ENCODE data around the gene INSIG2. TPM values are rescaled to one million over a fixed set of nuclear protein-coding genes. Genes with fewer than 3 reads are reported as not detected.

Gene INSIG2
- total and polyA plus RNA-seq, 9 of the 15 experiments (the other 6 are each of a cell fraction or from before 2014, with no cell fraction given) = 1.5 to 34.2 (median 6.4) TPM

DNA sequence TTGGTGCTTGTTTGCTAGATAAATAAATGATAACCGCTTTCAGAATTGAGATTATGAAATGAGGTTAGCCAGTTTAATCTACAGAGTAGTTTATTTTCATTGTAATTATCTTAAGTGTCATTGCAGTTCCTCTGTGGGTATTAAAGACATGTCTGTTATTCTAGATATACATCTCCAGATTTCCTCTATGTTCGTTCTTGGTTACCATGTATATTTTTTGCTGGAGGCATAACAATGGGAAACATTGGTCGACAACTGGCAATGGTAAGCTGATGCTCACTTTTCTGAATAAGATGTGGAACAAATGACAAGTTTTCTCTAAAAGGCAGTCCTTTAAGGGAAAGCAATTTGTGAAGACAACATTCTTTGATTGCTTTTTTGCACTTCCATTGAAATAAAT, 18.7 kb downstream of the INSIG2 start:
- intact Hi-C loops (cut with micrococcal nuclease) = no loop called here
- DNase-seq (ENCODE audit: extremely low read depth in 1 of 4, low spot score in 3 of 4) (no peak), ATAC-seq (no peak), FAIRE-seq (no peak)
- H3K79me2 ChIP-seq (ENCODE audit: control insufficient read depth, insufficient read depth, low read length) = no peaks in the 10 kb centered on the region
- no peaks in the 10 kb centered on the region for H3K27me3 ChIP-seq (ENCODE audit: control insufficient read depth in 2 of 2, insufficient read depth in 2 of 2, low read length in 2 of 2)
- ChIA-PET POLR2A (no interaction called here), CTCF (ENCODE audit: low intra/inter-chr PET ratio) (no interaction called here)
- H3K27ac ChIP-seq (ENCODE audit: extremely low read depth, low read depth, low read length) = no peak overlapping the region
- no peak overlapping the region for H3K9ac ChIP-seq (ENCODE audit: insufficient read depth in 1 of 2, low read depth in 2 of 2, low read length in 2 of 2)
- H3K9me1 ChIP-seq (ENCODE audit: control insufficient read depth, insufficient read depth, low read length) = no peaks in the 10 kb centered on the region
- no peaks in the 10 kb centered on the region for H3K9me3 ChIP-seq (replicated peaks; ENCODE audit: control insufficient read depth, insufficient read depth, low read depth, low read length)
- H3K4me1 ChIP-seq (replicated peaks in 1 of 2; ENCODE audit: control insufficient read depth in 2 of 2, insufficient read depth in 2 of 2, low read length in 2 of 2) = no peaks in the 10 kb centered on the region
- H3K36me3 ChIP-seq (ENCODE audit: control insufficient read depth, insufficient read depth, low read length) = peaks cover 9% of the 10 kb centered on the region; the same call in 1 of the 3 replicates
- in situ Hi-C loops (cut with MboI) = no loop called here
- no peak overlapping the region for H3K4me2 ChIP-seq (ENCODE audit: insufficient read depth, low read length)
- BruUV-seq (replicated peaks) = no TSS peak
- WGBS (ENCODE audit: insufficient coverage, low coverage, missing lambda C conversion rate) = 24% methylated on average over 3 of the region's 3 CpGs
- H4K20me1 ChIP-seq (replicated peaks; ENCODE audit: control insufficient read depth, insufficient read depth, low read length) = no peaks in the 10 kb centered on the region
- H2AFZ ChIP-seq (ENCODE audit: low read depth, low read length) = no peak overlapping the region
- no peak overlapping the region for H3K4me3 ChIP-seq
- TF ChIP-seq, protein P1, sequence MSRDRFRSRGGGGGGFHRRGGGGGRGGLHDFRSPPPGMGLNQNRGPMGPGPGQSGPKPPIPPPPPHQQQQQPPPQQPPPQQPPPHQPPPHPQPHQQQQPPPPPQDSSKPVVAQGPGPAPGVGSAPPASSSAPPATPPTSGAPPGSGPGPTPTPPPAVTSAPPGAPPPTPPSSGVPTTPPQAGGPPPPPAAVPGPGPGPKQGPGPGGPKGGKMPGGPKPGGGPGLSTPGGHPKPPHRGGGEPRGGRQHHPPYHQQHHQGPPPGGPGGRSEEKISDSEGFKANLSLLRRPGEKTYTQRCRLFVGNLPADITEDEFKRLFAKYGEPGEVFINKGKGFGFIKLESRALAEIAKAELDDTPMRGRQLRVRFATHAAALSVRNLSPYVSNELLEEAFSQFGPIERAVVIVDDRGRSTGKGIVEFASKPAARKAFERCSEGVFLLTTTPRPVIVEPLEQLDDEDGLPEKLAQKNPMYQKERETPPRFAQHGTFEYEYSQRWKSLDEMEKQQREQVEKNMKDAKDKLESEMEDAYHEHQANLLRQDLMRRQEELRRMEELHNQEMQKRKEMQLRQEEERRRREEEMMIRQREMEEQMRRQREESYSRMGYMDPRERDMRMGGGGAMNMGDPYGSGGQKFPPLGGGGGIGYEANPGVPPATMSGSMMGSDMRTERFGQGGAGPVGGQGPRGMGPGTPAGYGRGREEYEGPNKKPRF (IDR thresholded peaks at IDR 0.05; ENCODE audit: low read depth, low read length) = no peak
- TF ChIP-seq CBX8 (IDR thresholded peaks at IDR 0.05; ENCODE audit: borderline replicate concordance, extremely low read depth, low read depth, low read length, poor library complexity, severe bottlenecking) (no peak), FOS (IDR thresholded peaks at IDR 0.05; ENCODE audit: extremely low read depth, insufficient read length) (no peak), GABPB2 (CRISPR knock-in tag; conservative IDR thresholded peaks at IDR 0.05) (no peak), MTA1 (IDR thresholded peaks at IDR 0.05; ENCODE audit: borderline replicate concordance) (no peak), RBM15 (IDR thresholded peaks at IDR 0.05; ENCODE audit: insufficient read depth, low read length) (no peak), ZNF316 (IDR thresholded peaks at IDR 0.05) (no peak), ZNF444 (CRISPR knock-in tag; IDR thresholded peaks at IDR 0.05) (no peak)
- TF ChIP-seq, protein P2, sequence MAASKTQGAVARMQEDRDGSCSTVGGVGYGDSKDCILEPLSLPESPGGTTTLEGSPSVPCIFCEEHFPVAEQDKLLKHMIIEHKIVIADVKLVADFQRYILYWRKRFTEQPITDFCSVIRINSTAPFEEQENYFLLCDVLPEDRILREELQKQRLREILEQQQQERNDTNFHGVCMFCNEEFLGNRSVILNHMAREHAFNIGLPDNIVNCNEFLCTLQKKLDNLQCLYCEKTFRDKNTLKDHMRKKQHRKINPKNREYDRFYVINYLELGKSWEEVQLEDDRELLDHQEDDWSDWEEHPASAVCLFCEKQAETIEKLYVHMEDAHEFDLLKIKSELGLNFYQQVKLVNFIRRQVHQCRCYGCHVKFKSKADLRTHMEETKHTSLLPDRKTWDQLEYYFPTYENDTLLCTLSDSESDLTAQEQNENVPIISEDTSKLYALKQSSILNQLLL (CRISPR knock-in tag; IDR thresholded peaks at IDR 0.05; ENCODE audit: borderline replicate concordance) = no peak
- TF ChIP-seq, protein P3, sequence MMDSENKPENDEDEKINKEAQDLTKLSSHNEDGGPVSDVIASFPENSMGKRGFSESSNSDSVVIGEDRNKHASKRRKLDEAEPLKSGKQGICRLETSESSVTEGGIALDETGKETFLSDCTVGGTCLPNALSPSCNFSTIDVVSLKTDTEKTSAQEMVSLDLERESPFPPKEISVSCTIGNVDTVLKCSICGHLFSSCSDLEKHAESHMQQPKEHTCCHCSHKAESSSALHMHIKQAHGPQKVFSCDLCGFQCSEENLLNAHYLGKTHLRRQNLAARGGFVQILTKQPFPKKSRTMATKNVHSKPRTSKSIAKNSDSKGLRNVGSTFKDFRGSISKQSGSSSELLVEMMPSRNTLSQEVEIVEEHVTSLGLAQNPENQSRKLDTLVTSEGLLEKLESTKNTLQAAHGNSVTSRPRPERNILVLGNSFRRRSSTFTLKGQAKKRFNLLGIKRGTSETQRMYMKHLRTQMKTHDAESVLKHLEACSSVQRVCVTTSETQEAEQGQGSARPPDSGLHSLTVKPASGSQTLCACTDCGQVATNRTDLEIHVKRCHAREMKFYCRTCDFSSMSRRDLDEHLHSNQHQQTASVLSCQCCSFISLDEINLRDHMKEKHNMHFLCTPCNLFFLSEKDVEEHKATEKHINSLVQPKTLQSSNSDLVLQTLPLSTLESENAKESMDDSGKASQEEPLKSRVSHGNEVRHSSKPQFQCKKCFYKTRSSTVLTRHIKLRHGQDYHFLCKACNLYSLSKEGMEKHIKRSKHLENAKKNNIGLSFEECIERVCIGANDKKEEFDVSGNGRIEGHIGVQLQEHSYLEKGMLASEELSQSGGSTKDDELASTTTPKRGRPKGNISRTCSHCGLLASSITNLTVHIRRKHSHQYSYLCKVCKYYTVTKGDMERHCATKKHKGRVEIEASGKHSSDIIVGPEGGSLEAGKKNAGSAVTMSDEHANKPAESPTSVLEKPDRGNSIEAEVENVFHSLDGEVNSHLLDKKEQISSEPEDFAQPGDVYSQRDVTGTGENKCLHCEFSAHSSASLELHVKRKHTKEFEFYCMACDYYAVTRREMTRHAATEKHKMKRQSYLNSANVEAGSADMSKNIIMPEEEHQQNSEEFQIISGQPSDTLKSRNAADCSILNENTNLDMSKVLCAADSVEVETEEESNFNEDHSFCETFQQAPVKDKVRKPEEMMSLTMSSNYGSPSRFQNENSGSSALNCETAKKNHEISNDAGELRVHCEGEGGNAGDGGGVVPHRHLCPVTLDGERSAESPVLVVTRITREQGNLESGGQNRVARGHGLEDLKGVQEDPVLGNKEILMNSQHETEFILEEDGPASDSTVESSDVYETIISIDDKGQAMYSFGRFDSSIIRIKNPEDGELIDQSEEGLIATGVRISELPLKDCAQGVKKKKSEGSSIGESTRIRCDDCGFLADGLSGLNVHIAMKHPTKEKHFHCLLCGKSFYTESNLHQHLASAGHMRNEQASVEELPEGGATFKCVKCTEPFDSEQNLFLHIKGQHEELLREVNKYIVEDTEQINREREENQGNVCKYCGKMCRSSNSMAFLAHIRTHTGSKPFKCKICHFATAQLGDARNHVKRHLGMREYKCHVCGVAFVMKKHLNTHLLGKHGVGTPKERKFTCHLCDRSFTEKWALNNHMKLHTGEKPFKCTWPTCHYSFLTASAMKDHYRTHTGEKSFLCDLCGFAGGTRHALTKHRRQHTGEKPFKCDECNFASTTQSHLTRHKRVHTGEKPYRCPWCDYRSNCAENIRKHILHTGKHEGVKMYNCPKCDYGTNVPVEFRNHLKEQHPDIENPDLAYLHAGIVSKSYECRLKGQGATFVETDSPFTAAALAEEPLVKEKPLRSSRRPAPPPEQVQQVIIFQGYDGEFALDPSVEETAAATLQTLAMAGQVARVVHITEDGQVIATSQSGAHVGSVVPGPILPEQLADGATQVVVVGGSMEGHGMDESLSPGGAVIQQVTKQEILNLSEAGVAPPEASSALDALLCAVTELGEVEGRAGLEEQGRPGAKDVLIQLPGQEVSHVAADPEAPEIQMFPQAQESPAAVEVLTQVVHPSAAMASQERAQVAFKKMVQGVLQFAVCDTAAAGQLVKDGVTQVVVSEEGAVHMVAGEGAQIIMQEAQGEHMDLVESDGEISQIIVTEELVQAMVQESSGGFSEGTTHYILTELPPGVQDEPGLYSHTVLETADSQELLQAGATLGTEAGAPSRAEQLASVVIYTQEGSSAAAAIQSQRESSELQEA (IDR thresholded peaks at IDR 0.05; ENCODE audit: low read depth) = no peak
